Endodermal cell (in vitro differentiated cells): Measurements from ENCODE around the gene GPT2. TPM values are rescaled to one million over a fixed set of nuclear protein-coding genes. Genes with fewer than 3 reads are reported as not detected.
A peak's percentile ranks its signal among the peaks of the same experiment; 100 is the strongest.

ENCODE experiments used
- DNase-seq: peaks from one replicate; pipeline ENCODE4 v3.0.0-alpha.2; 2017
- H3K27ac ChIP-seq: 2 replicates; pipeline ENCODE4 v1.5.1; 2013; ENCODE audit warnings: mild to moderate bottlenecking, low read depth, low read length, moderate library complexity
- H3K27me3 ChIP-seq: 2 replicates; pipeline ENCODE4 v1.6.1; 2013; ENCODE audit warnings: mild to moderate bottlenecking, low read length, moderate library complexity; ENCODE audit not compliant: insufficient read depth, control insufficient read depth, poor library complexity, severe bottlenecking
- H3K36me3 ChIP-seq: 2 replicates; pipeline ENCODE4 v1.7.0; 2013; ENCODE audit warnings: mild to moderate bottlenecking, low read length, moderate library complexity; ENCODE audit not compliant: control insufficient read depth, insufficient read depth
- H3K4me1 ChIP-seq: one replicate; pipeline ENCODE4 v1.7.0; 2013; ENCODE audit warnings: low read length; ENCODE audit not compliant: control insufficient read depth, insufficient read depth
- H3K4me3 ChIP-seq: 2 replicates; pipeline ENCODE4 v1.5.1; 2013; ENCODE audit warnings: mild to moderate bottlenecking, low read length, moderate library complexity
- H3K9ac ChIP-seq: 2 replicates; pipeline ENCODE4 v1.6.1; 2013; ENCODE audit warnings: mild to moderate bottlenecking, low read length, moderate library complexity; ENCODE audit not compliant: poor library complexity, severe bottlenecking; ENCODE audit errors: extremely low read depth
- H3K9me3 ChIP-seq: 2 replicates; pipeline ENCODE4 v1.6.1; 2013; ENCODE audit warnings: mild to moderate bottlenecking, low read length, moderate library complexity; ENCODE audit not compliant: control insufficient read depth
- H3K27ac Mint-ChIP-seq: 2 replicates; pipeline ENCODE4 v1.8.0; 2020; ENCODE audit warnings: mixed read lengths
- H3K27me3 Mint-ChIP-seq: 2 replicates; pipeline ENCODE4 v1.8.0; 2021; ENCODE audit warnings: mild to moderate bottlenecking, mixed read lengths; ENCODE audit not compliant: insufficient read depth
- H3K36me3 Mint-ChIP-seq: 2 replicates; pipeline ENCODE4 v1.8.0; 2020; ENCODE audit warnings: low read depth, mixed read lengths
- H3K4me1 Mint-ChIP-seq: 2 replicates; pipeline ENCODE4 v1.8.0; 2020; ENCODE audit warnings: mixed read lengths
- H3K4me3 Mint-ChIP-seq: 2 replicates; pipeline ENCODE4 v1.8.0; 2020; ENCODE audit warnings: mild to moderate bottlenecking, moderate library complexity, mixed read lengths
- H3K9me3 Mint-ChIP-seq: 2 replicates; pipeline ENCODE4 v1.8.0; 2020; ENCODE audit warnings: mild to moderate bottlenecking, mixed read lengths
- CTCF ChIP-seq: fragments of 200-600 bp; sonication (generic); conservative IDR thresholded peaks from 2 replicates; pipeline ENCODE4 v1.5.0; 2021; ENCODE audit warnings: antibody characterized with exemption, mild to moderate bottlenecking
- WGBS, 2 experiments: methylation state at CpG; one replicate each; pipeline versions ENCODE4 v1.1.5 to v1.1.7; 2013; ENCODE audit warnings: missing lambda C conversion rate in 2 of 2, mixed read lengths in 1 of 2; ENCODE audit not compliant: insufficient coverage in 1 of 2, insufficient read length in 1 of 2; 5-methylcytosine and 5-hydroxymethylcytosine counted together
- total RNA-seq, 2 donors: library from RNA; stranded (reverse); fragmentation: NEBNext Ultra II Directional in 1 of 2; extraction: Animal tissue kit (Norgen Biotek cat#: 25700) in 1 of 2; gene quantifications; 2 replicates in 1 of 2; 3 replicates in 1 of 2; pipeline ENCODE4 v1.2.1, GENCODE V29; 2021

The GPT2 gene
- total RNA-seq, 2 donors from 2014 or later: 44.1 to 65.5 TPM

DNA sequence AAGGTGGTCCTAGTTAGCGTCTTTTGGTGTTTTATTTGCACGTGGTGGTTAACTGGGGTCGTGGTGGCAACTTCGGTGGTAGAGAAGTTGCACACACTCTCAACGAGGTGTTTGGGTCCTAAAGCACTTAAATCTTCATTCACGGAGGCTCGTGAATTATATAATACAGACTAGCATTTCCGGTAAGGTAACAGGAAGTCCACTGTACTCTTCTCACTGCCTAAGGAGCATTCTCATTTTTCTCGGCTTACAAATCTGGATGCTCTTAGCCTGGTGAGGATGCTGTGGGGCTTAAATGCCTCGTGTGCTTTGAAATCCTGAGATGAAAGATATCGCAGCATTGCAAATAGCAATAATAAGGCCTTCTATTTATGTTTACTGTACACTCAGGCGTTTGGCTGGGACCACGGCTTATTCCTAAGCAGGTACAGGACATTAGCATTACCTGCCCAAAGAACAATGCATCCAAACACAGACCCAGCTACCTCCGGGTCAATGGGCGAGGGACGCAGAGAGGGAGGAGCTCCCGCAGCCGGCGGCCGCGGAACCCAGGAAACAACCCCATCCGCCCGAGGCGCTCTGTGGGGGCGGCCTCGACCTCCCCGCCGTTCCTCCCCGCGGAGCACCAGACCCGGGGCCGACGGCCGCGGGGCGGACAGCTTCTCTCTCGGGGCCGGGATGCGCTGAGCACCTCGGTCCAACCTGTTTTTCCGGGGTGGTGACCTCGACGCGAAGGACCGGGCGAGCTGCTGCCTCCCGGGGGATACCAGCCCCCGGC lies 88.5 kb downstream of the GPT2 start:
- peak; percentile 76 for DNase-seq
- peaks cover 23% of the 10 kb centered on the region for H3K4me1 Mint-ChIP-seq

DNA sequence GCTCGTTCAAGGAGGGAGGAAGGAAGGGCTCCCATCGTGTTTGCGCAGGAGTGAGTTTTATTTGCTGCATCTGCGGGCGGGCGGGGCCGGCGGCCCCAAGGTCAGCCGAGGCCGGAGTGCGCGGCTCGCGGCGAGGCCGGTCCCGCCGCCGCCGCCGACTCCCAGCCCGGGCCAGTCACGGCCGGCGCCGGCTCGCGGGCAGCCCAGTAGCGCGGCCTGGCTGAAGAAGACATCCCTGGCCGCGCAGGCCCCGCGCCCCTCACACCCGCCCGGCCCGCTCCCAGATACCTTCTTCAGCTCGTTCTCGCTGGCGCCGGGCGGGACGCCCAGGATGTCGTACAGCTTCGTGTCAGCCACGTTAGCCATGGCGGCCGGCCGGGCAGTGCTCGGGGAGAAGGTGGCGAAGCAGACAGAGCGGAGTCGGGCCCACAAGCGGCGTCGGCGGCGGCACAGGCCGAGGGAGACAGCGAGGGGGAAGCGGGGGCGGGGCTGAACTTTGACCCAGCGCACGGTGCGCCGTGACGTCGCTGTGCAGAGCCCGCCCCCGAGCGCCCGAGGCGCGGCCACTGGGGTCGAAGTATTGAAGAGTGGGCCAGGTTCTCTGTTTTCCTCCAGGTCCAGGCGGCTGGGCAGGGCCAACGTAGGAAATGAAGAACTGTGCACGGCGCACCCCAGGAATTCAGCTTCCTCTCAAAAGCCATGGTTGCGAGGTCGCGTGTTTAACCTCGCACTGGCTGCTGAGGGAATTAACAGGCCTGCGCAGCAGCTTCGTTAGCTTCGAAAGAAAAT lies 89.2 kb downstream of the GPT2 start, which contains the start of gene DNAJA2:
TSS of gene DNAJA2 (minus strand) at position 468 of the 789 bp plus-strand sequence. CDS start at position 366, 102 bp downstream.
- Histone ChIP-seq H3K9me3 (no peaks in the 10 kb centered on the region), H3K27me3 (no peaks in the 10 kb centered on the region), H3K4me3 (peak within 1 kb of the TSS; percentile 95), H3K4me1 (peaks cover 3% of the 10 kb centered on the region), H3K27ac (peak within 1 kb of the TSS; percentile 95), H3K9ac (peak within 1 kb of the TSS; percentile 86), H3K36me3 (peaks cover 33% of the 10 kb centered on the region)
- H3K27ac Mint-ChIP-seq: peak within 1 kb of the TSS; percentile 97
- H3K4me3 Mint-ChIP-seq: peak within 1 kb of the TSS; percentile 87
- H3K4me1 Mint-ChIP-seq: peaks cover 23% of the 10 kb centered on the region
- no peak for TF ChIP-seq CTCF
- DNase-seq: peak; percentile 96
- H3K36me3 Mint-ChIP-seq: peaks cover 27% of the 10 kb centered on the region
- WGBS, 2 experiments: 0 to 1% methylated on average over 34 to 86 of the region's 86 CpGs
- no peaks in the 10 kb centered on the region for H3K9me3 Mint-ChIP-seq
- no peaks in the 10 kb centered on the region for H3K27me3 Mint-ChIP-seq

More for the DNA sequence above, 88.5 kb downstream of the GPT2 start:
- Histone ChIP-seq H3K36me3 (peaks cover 41% of the 10 kb centered on the region), H3K9me3 (no peaks in the 10 kb centered on the region), H3K4me1 (peaks cover 3% of the 10 kb centered on the region), H3K27me3 (no peaks in the 10 kb centered on the region), H3K9ac (peak overlapping the region; percentile 86), H3K27ac (peak overlapping the region; percentile 95), H3K4me3 (peak overlapping the region; percentile 95)
- Mint-ChIP-seq H3K27ac (peak overlapping the region; percentile 94), H3K9me3 (no peaks in the 10 kb centered on the region), H3K36me3 (peaks cover 34% of the 10 kb centered on the region), H3K27me3 (no peaks in the 10 kb centered on the region), H3K4me3 (peak overlapping the region; percentile 87)
- no peak for TF ChIP-seq CTCF
- WGBS, 2 experiments: 4 to 10% methylated on average over 14 to 48 of the region's 48 CpGs

- Histone ChIP-seq H3K4me1 (peaks cover 3% of the 10 kb centered on the region), H3K9ac (peak overlapping the region; percentile 86), H3K4me3 (peak overlapping the region; percentile 95), H3K27me3 (no peaks in the 10 kb centered on the region), H3K9me3 (no peaks in the 10 kb centered on the region), H3K27ac (peak overlapping the region; percentile 95), H3K36me3 (peaks cover 28% of the 10 kb centered on the region)
- WGBS, 2 experiments: 19 to 20% methylated on average over 2 to 14 of the region's 14 CpGs
- no peak for DNase-seq
- Mint-ChIP-seq H3K36me3 (peaks cover 21% of the 10 kb centered on the region), H3K4me1 (peaks cover 23% of the 10 kb centered on the region), H3K4me3 (peak overlapping the region; percentile 87), H3K27me3 (no peaks in the 10 kb centered on the region), H3K9me3 (no peaks in the 10 kb centered on the region), H3K27ac (peak overlapping the region; percentile 97)
- TF ChIP-seq CTCF: no peak
These were observed 89.8 kb downstream of the GPT2 start for GRCh38 chr16:46973996-46974324.
